Measurements from ENCODE around the gene ATP11A. TPM values are rescaled to one million over a fixed set of nuclear protein-coding genes. Genes with fewer than 3 reads are reported as not detected.

ATP11A gene
- total and polyA plus RNA-seq, 2 experiments from 2014 or later = 12.3 to 52.6 TPM

DNA sequence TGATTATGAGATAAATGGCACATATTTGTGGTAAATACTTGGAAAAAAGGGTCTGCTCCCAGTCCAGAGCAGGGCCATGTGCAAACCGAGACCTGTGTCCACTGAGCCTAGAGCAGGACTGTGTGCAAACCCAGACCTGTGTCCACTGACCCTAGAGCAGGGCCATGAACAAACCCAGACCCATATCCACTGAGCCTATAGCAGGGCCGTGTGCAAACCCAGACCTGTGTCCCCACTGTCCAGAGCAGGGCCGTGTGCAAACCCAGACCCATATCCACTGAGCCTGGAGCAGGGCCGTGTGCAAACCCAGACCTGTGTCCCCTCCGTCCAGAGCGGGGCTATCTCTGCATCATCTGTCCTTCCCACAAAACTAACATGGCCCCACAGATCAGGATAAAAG, 136.0 kb downstream of the ATP11A start:
- DNase-seq (ENCODE audit: low spot score) = no peak
- Mint-ChIP-seq H3K4me3 (no peak overlapping the region), H3K27me3 (ENCODE audit: insufficient read depth, low read depth, poor library complexity) (no peaks in the 10 kb centered on the region), H3K4me1 (no peaks in the 10 kb centered on the region), H3K36me3 (ENCODE audit: low read depth) (peaks cover 64% of the 10 kb centered on the region), H3K27ac (no peak overlapping the region), H3K9me3 (peaks cover 2% of the 10 kb centered on the region; the same call in 1 of the 3 replicates)
- no peak overlapping the region for H3K4me3 ChIP-seq
- no peaks in the 10 kb centered on the region for H3K9me2 ChIP-seq (ENCODE audit: insufficient read depth)
- peaks cover 16% of the 10 kb centered on the region for H3K36me3 ChIP-seq (ENCODE audit: insufficient read depth)
- H2AFZ ChIP-seq = no peak overlapping the region
- H4K20me1 ChIP-seq (replicated peaks; ENCODE audit: insufficient read depth) = peaks cover 1% of the 10 kb centered on the region
- H3K27ac ChIP-seq (ENCODE audit: low read depth) = no peak overlapping the region
- TF ChIP-seq ZNF331 (CRISPR knock-in tag; IDR thresholded peaks at IDR 0.05; ENCODE audit: low read depth) = no peak
- no peak for TF ChIP-seq EZH2 (IDR thresholded peaks at IDR 0.05; ENCODE audit: low read depth, unreplicated experiment)
- TF ChIP-seq JUNB (IDR thresholded peaks at IDR 0.05; ENCODE audit: unreplicated experiment) = no peak
- TF ChIP-seq, protein P1, sequence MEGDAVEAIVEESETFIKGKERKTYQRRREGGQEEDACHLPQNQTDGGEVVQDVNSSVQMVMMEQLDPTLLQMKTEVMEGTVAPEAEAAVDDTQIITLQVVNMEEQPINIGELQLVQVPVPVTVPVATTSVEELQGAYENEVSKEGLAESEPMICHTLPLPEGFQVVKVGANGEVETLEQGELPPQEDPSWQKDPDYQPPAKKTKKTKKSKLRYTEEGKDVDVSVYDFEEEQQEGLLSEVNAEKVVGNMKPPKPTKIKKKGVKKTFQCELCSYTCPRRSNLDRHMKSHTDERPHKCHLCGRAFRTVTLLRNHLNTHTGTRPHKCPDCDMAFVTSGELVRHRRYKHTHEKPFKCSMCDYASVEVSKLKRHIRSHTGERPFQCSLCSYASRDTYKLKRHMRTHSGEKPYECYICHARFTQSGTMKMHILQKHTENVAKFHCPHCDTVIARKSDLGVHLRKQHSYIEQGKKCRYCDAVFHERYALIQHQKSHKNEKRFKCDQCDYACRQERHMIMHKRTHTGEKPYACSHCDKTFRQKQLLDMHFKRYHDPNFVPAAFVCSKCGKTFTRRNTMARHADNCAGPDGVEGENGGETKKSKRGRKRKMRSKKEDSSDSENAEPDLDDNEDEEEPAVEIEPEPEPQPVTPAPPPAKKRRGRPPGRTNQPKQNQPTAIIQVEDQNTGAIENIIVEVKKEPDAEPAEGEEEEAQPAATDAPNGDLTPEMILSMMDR (conservative IDR thresholded peaks at IDR 0.05; ENCODE audit: low read depth in 2 of 2) = no peak
- TF ChIP-seq STAT1 (IDR thresholded peaks at IDR 0.05; ENCODE audit: unreplicated experiment) = no peak
- TF ChIP-seq, protein P2, sequence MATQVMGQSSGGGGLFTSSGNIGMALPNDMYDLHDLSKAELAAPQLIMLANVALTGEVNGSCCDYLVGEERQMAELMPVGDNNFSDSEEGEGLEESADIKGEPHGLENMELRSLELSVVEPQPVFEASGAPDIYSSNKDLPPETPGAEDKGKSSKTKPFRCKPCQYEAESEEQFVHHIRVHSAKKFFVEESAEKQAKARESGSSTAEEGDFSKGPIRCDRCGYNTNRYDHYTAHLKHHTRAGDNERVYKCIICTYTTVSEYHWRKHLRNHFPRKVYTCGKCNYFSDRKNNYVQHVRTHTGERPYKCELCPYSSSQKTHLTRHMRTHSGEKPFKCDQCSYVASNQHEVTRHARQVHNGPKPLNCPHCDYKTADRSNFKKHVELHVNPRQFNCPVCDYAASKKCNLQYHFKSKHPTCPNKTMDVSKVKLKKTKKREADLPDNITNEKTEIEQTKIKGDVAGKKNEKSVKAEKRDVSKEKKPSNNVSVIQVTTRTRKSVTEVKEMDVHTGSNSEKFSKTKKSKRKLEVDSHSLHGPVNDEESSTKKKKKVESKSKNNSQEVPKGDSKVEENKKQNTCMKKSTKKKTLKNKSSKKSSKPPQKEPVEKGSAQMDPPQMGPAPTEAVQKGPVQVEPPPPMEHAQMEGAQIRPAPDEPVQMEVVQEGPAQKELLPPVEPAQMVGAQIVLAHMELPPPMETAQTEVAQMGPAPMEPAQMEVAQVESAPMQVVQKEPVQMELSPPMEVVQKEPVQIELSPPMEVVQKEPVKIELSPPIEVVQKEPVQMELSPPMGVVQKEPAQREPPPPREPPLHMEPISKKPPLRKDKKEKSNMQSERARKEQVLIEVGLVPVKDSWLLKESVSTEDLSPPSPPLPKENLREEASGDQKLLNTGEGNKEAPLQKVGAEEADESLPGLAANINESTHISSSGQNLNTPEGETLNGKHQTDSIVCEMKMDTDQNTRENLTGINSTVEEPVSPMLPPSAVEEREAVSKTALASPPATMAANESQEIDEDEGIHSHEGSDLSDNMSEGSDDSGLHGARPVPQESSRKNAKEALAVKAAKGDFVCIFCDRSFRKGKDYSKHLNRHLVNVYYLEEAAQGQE (IDR thresholded peaks at IDR 0.05; ENCODE audit: unreplicated experiment) = no peak
- TF ChIP-seq EZH2phosphoT487 (IDR thresholded peaks at IDR 0.05; ENCODE audit: unreplicated experiment) = no peak
- no peak for TF ChIP-seq ZNF114 (CRISPR knock-in tag; IDR thresholded peaks at IDR 0.05)
- no peak for TF ChIP-seq NANOG (IDR thresholded peaks at IDR 0.05; ENCODE audit: borderline replicate concordance)
- TF ChIP-seq, protein P3, sequence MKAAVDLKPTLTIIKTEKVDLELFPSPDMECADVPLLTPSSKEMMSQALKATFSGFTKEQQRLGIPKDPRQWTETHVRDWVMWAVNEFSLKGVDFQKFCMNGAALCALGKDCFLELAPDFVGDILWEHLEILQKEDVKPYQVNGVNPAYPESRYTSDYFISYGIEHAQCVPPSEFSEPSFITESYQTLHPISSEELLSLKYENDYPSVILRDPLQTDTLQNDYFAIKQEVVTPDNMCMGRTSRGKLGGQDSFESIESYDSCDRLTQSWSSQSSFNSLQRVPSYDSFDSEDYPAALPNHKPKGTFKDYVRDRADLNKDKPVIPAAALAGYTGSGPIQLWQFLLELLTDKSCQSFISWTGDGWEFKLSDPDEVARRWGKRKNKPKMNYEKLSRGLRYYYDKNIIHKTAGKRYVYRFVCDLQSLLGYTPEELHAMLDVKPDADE (IDR thresholded peaks at IDR 0.05) = no peak
- TF ChIP-seq, protein P4, sequence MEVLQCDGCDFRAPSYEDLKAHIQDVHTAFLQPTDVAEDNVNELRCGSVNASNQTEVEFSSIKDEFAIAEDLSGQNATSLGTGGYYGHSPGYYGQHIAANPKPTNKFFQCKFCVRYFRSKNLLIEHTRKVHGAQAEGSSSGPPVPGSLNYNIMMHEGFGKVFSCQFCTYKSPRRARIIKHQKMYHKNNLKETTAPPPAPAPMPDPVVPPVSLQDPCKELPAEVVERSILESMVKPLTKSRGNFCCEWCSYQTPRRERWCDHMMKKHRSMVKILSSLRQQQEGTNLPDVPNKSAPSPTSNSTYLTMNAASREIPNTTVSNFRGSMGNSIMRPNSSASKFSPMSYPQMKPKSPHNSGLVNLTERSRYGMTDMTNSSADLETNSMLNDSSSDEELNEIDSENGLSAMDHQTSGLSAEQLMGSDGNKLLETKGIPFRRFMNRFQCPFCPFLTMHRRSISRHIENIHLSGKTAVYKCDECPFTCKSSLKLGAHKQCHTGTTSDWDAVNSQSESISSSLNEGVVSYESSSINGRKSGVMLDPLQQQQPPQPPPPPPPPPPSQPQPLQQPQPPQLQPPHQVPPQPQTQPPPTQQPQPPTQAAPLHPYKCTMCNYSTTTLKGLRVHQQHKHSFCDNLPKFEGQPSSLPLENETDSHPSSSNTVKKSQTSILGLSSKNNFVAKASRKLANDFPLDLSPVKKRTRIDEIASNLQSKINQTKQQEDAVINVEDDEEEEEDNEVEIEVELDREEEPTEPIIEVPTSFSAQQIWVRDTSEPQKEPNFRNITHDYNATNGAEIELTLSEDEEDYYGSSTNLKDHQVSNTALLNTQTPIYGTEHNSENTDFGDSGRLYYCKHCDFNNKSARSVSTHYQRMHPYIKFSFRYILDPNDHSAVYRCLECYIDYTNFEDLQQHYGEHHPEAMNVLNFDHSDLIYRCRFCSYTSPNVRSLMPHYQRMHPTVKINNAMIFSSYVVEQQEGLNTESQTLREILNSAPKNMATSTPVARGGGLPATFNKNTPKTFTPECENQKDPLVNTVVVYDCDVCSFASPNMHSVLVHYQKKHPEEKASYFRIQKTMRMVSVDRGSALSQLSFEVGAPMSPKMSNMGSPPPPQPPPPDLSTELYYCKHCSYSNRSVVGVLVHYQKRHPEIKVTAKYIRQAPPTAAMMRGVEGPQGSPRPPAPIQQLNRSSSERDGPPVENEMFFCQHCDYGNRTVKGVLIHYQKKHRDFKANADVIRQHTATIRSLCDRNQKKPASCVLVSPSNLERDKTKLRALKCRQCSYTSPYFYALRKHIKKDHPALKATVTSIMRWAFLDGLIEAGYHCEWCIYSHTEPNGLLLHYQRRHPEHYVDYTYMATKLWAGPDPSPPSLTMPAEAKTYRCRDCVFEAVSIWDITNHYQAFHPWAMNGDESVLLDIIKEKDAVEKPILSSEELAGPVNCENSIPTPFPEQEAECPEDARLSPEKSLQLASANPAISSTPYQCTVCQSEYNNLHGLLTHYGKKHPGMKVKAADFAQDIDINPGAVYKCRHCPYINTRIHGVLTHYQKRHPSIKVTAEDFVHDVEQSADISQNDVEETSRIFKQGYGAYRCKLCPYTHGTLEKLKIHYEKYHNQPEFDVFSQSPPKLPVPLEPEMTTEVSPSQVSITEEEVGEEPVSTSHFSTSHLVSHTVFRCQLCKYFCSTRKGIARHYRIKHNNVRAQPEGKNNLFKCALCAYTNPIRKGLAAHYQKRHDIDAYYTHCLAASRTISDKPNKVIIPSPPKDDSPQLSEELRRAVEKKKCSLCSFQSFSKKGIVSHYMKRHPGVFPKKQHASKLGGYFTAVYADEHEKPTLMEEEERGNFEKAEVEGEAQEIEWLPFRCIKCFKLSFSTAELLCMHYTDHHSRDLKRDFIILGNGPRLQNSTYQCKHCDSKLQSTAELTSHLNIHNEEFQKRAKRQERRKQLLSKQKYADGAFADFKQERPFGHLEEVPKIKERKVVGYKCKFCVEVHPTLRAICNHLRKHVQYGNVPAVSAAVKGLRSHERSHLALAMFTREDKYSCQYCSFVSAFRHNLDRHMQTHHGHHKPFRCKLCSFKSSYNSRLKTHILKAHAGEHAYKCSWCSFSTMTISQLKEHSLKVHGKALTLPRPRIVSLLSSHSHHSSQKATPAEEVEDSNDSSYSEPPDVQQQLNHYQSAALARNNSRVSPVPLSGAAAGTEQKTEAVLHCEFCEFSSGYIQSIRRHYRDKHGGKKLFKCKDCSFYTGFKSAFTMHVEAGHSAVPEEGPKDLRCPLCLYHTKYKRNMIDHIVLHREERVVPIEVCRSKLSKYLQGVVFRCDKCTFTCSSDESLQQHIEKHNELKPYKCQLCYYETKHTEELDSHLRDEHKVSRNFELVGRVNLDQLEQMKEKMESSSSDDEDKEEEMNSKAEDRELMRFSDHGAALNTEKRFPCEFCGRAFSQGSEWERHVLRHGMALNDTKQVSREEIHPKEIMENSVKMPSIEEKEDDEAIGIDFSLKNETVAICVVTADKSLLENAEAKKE (CRISPR knock-in tag; IDR thresholded peaks at IDR 0.05) = no peak
- no peak for TF ChIP-seq CREB1 (CRISPR knock-in tag; IDR thresholded peaks at IDR 0.05; ENCODE audit: low read depth)
- no peak for TF ChIP-seq POLR2AphosphoS5 (IDR thresholded peaks at IDR 0.05; ENCODE audit: low read depth)
- no peak for ATAC-seq
- H3K4me1 ChIP-seq (ENCODE audit: insufficient read depth) = no peaks in the 10 kb centered on the region
- H3K27me3 ChIP-seq (ENCODE audit: insufficient read depth) = no peaks in the 10 kb centered on the region
- H3F3A ChIP-seq (replicated peaks; ENCODE audit: low read depth) = no peaks in the 10 kb centered on the region
- no peaks in the 10 kb centered on the region for H3K79me2 ChIP-seq (replicated peaks; ENCODE audit: insufficient read depth)
- H3K4me2 ChIP-seq = no peak overlapping the region

Measured in GM23338 (cell line).